ENCODE data around the gene STX11.

The STX11 gene

GRCh38 chr6:144220031-144220790, 69.9 kb downstream of the STX11 start:
- no peaks in the 10 kb centered on the region for H3K36me3 ChIP-seq (ENCODE audit: insufficient read depth, low read length)
- no peak overlapping the region for H3K9ac ChIP-seq (ENCODE audit: low read depth, low read length)
- no peaks in the 10 kb centered on the region for H3K4me1 ChIP-seq (ENCODE audit: insufficient read depth, low read length)
- no peaks in the 10 kb centered on the region for H3K9me3 ChIP-seq (ENCODE audit: control insufficient read depth, insufficient read depth, low read length)

DNA sequence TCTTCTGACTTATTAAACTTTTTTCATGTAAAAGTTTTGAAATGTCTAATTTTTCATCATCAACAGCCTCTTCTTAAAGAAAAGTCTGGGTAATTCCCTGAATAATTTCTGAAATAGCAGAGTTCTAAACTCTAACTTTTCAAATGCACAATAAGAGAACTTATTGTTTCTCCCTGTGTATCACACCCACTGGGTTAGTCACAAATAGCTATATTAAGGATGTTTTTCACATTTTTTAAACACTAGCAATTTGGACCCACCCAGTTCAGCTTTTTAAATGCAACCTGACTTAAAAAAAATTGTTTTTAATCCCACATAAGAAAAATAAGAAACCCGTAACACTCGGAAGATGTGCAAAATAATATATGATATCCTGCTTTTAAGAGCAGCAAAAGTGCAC, 73.4 kb downstream of the STX11 start:
- Histone ChIP-seq H3K36me3 (ENCODE audit: insufficient read depth, low read length) (no peaks in the 10 kb centered on the region), H3K4me1 (ENCODE audit: insufficient read depth, low read length) (no peaks in the 10 kb centered on the region), H3K9ac (ENCODE audit: low read depth, low read length) (no peak overlapping the region), H3K9me3 (ENCODE audit: control insufficient read depth, insufficient read depth, low read length) (no peaks in the 10 kb centered on the region)

GRCh38 chr6:144231721-144232120, 81.4 kb downstream of the STX11 start:
- H3K9me3 ChIP-seq (ENCODE audit: control insufficient read depth, insufficient read depth, low read length), result peaks cover 12% of the 10 kb centered on the region
- no peaks in the 10 kb centered on the region; the same call in 1 of the 2 replicates for H3K4me1 ChIP-seq (ENCODE audit: insufficient read depth, low read length)
- no peak overlapping the region for H3K9ac ChIP-seq (ENCODE audit: low read depth, low read length)
- H3K36me3 ChIP-seq (ENCODE audit: insufficient read depth, low read length), result no peaks in the 10 kb centered on the region

- peaks cover 12% of the 10 kb centered on the region for H3K9me3 ChIP-seq (ENCODE audit: control insufficient read depth, insufficient read depth, low read length)
- H3K4me1 ChIP-seq (ENCODE audit: insufficient read depth, low read length), result no peaks in the 10 kb centered on the region; the same call in 1 of the 2 replicates
- no peak overlapping the region for H3K9ac ChIP-seq (ENCODE audit: low read depth, low read length)
- no peaks in the 10 kb centered on the region for H3K36me3 ChIP-seq (ENCODE audit: insufficient read depth, low read length)
These were observed 82.0 kb downstream of the STX11 start for GRCh38 chr6:144232176-144232831.

- Histone ChIP-seq H3K36me3 (ENCODE audit: insufficient read depth, low read length) (no peaks in the 10 kb centered on the region), H3K9me3 (ENCODE audit: control insufficient read depth, insufficient read depth, low read length) (peaks cover 12% of the 10 kb centered on the region), H3K9ac (ENCODE audit: low read depth, low read length) (no peak overlapping the region), H3K4me1 (ENCODE audit: insufficient read depth, low read length) (no peaks in the 10 kb centered on the region; the same call in 1 of the 2 replicates)
These were observed 82.5 kb downstream of the STX11 start for GRCh38 chr6:144232832-144233230.

- H3K9ac ChIP-seq (ENCODE audit: low read depth, low read length), result no peak overlapping the region
- H3K9me3 ChIP-seq (ENCODE audit: control insufficient read depth, insufficient read depth, low read length), result peaks cover 16% of the 10 kb centered on the region
- no peaks in the 10 kb centered on the region; the same call in 1 of the 2 replicates for H3K4me1 ChIP-seq (ENCODE audit: insufficient read depth, low read length)
- no peaks in the 10 kb centered on the region for H3K36me3 ChIP-seq (ENCODE audit: insufficient read depth, low read length)
These were observed 84.1 kb downstream of the STX11 start for GRCh38 chr6:144234399-144234798.

DNA sequence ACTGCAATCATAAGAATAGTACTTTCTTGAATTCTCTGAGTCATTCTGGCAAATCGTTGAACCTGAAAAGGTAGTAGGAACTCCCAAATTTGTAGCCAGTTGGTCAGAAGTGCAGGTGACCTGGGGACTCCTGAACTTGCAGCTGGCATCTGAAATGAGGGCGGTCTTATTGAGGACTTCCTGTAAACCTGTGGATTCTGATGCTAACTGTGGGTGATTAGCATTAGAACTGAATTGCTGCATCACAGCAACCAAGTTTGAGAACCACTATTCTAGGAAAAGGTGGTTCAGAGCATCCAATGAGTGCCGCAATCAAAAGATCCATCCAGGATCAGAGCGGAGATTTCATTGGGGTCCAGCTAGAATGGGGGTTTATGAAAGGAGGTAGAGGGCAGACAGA, 84.6 kb downstream of the STX11 start:
- no peaks in the 10 kb centered on the region for H3K36me3 ChIP-seq (ENCODE audit: insufficient read depth, low read length)
- H3K9ac ChIP-seq (ENCODE audit: low read depth, low read length), result no peak overlapping the region
- H3K9me3 ChIP-seq (ENCODE audit: control insufficient read depth, insufficient read depth, low read length), result peaks cover 16% of the 10 kb centered on the region
- no peaks in the 10 kb centered on the region; the same call in 1 of the 2 replicates for H3K4me1 ChIP-seq (ENCODE audit: insufficient read depth, low read length)
